IMR-90 (cell line): ENCODE measurements around the gene ADM. TPM values are rescaled to one million over a fixed set of nuclear protein-coding genes. Genes with fewer than 3 reads are reported as not detected.
"Not testable (repeated sequence)": the region's sequence is repeated elsewhere in the genome, so short reads cannot be mapped to it uniquely, and the experiment has no call there.

Experiments used
- ATAC-seq: fragments of 200-7000 bp; cut with Tn5 transposase; 2 replicates; pipeline ENCODE4 v1.9.1; 2020; ENCODE audit warnings: low read depth, mild to moderate bottlenecking, moderate library complexity
- BruUV-seq: library from RNA; stranded (reverse); fragments of 400-500 nt; replicated peaks from 2 replicates; lab custom pipeline; 2021; lab: Mats Ljungman, UMichigan
- CTCF ChIA-PET: fragments of 300-600 bp; formaldehyde crosslinking; extraction: SDS; loops from one replicate; lab custom pipeline; 2021; ENCODE audit warnings: antibody characterized with exemption; lab: Yijun Ruan, JAX
- POLR2A ChIA-PET: fragments of 300-600 bp; sonication (Branson Sonifier 250); formaldehyde crosslinking; loops from one replicate; lab custom pipeline; 2022; ENCODE audit warnings: antibody characterized with exemption; ENCODE audit not compliant: unreplicated experiment; lab: Charles Lee
- DNase-seq: peaks from one replicate; pipeline ENCODE4 v3.0.0; 2013
- H2AFZ ChIP-seq: replicated peaks from 2 replicates; pipeline ENCODE3; 2013; ENCODE audit warnings: low read length, mild to moderate bottlenecking; ENCODE audit not compliant: poor library complexity
- H2AK5ac ChIP-seq: 2 replicates; pipeline ENCODE4 v1.6.1; 2013; ENCODE audit warnings: low read depth, low read length, inconsistent platforms
- H2AK9ac ChIP-seq: replicated peaks from 2 replicates; pipeline ENCODE3; 2013; ENCODE audit warnings: mild to moderate bottlenecking, low read depth, low read length, moderate library complexity; ENCODE audit not compliant: poor library complexity
- H2BK120ac ChIP-seq: 2 replicates; pipeline ENCODE4 v1.6.1; 2013; ENCODE audit warnings: low read depth, low read length, inconsistent platforms
- H2BK15ac ChIP-seq: 3 replicates; pipeline ENCODE4 v1.6.1; 2013; ENCODE audit warnings: low read depth, low read length, inconsistent platforms
- H2BK20ac ChIP-seq: 2 replicates; pipeline ENCODE4 v1.6.1; 2013; ENCODE audit warnings: low read depth, mild to moderate bottlenecking, inconsistent platforms, low read length, moderate library complexity
- H2BK5ac ChIP-seq: 2 replicates; pipeline ENCODE4 v1.6.1; 2013; ENCODE audit warnings: mild to moderate bottlenecking, low read depth, low read length, inconsistent platforms; ENCODE audit not compliant: poor library complexity, severe bottlenecking
- H3K14ac ChIP-seq: replicated peaks from 2 replicates; pipeline ENCODE4 v1.6.1; 2013; ENCODE audit warnings: low read depth, low read length, inconsistent platforms
- H3K18ac ChIP-seq: 2 replicates; pipeline ENCODE4 v1.6.1; 2013; ENCODE audit warnings: low read depth, low read length, control low read depth
- H3K23ac ChIP-seq: 2 replicates; pipeline ENCODE4 v1.6.1; 2013; ENCODE audit warnings: low read depth, low read length, inconsistent platforms
- H3K27ac ChIP-seq: 2 replicates; pipeline ENCODE4 v1.5.1; 2013; ENCODE audit warnings: mild to moderate bottlenecking, control low read depth, low read length; ENCODE audit not compliant: insufficient read depth
- H3K27me3 ChIP-seq: 2 replicates; pipeline ENCODE4 v1.6.1; 2013; ENCODE audit warnings: low read length; ENCODE audit not compliant: control insufficient read depth, insufficient read depth
- H3K36me3 ChIP-seq: 2 replicates; pipeline ENCODE4 v1.6.1; 2013; ENCODE audit warnings: low read length, mixed read lengths; ENCODE audit not compliant: control insufficient read depth, insufficient read depth
- H3K4ac ChIP-seq: 2 replicates; pipeline ENCODE4 v1.6.1; 2013; ENCODE audit warnings: low read depth, low read length, inconsistent platforms
- H3K4me1 ChIP-seq: 2 replicates; pipeline ENCODE4 v1.6.1; 2013; ENCODE audit warnings: low read length, mixed read lengths; ENCODE audit not compliant: control insufficient read depth, insufficient read depth
- H3K4me2 ChIP-seq: 2 replicates; pipeline ENCODE4 v1.6.1; 2013; ENCODE audit warnings: low read depth, mild to moderate bottlenecking, control low read depth, low read length, moderate library complexity
- H3K4me3 ChIP-seq: 2 replicates; pipeline ENCODE4 v1.5.1; 2013; ENCODE audit warnings: low read depth, mild to moderate bottlenecking, control low read depth, low read length, moderate library complexity; ENCODE audit not compliant: insufficient read depth
- H3K56ac ChIP-seq: 2 replicates; pipeline ENCODE4 v1.6.1; 2013; ENCODE audit warnings: low read length, inconsistent platforms; ENCODE audit not compliant: insufficient read depth; ENCODE audit errors: extremely low read depth
- H3K79me1 ChIP-seq, 2 experiments: 2 replicates each; pipeline ENCODE4 v1.6.1; 2013; ENCODE audit warnings: low read length in 2 of 2, inconsistent platforms in 1 of 2, low read depth in 1 of 2
- H3K9ac ChIP-seq: 2 replicates; pipeline ENCODE4 v1.6.1; 2013; ENCODE audit warnings: low read depth, low read length, control low read depth
- H3K9me1 ChIP-seq: 2 replicates; pipeline ENCODE4 v1.6.1; 2013; ENCODE audit warnings: low read length, inconsistent platforms; ENCODE audit not compliant: insufficient read depth
- H3K9me3 ChIP-seq: 2 replicates; pipeline ENCODE4 v1.6.1; 2013; ENCODE audit warnings: low read length; ENCODE audit not compliant: control insufficient read depth, insufficient read depth
- H4K20me1 ChIP-seq: 2 replicates; pipeline ENCODE4 v1.6.1; 2013; ENCODE audit warnings: low read length, inconsistent platforms; ENCODE audit not compliant: insufficient read depth
- H4K5ac ChIP-seq: 2 replicates; pipeline ENCODE4 v1.6.1; 2013; ENCODE audit warnings: mild to moderate bottlenecking, low read depth, low read length, control low read depth
- H4K8ac ChIP-seq, 2 experiments: 2 replicates each; pipeline ENCODE4 v1.6.1; 2013; ENCODE audit warnings: low read depth in 2 of 2, low read length in 2 of 2, control low read depth in 1 of 2, inconsistent platforms in 1 of 2
- H4K91ac ChIP-seq: 2 replicates; pipeline ENCODE4 v1.6.1; 2013; ENCODE audit warnings: low read depth, low read length, inconsistent platforms; ENCODE audit not compliant: insufficient read depth
- CHD1 ChIP-seq: IDR thresholded peaks from 2 replicates; pipeline ENCODE4 v1.6.1; 2012; ENCODE audit warnings: low read depth, low read length, improper control_type of control experiment
- MAFK ChIP-seq: IDR thresholded peaks from 2 replicates; pipeline ENCODE4 v1.6.1; 2012; ENCODE audit warnings: low read depth, low read length, improper control_type of control experiment
- WGBS, 2 experiments: methylation state at CpG; one replicate each; pipeline versions ENCODE4 v1.1.5 to v1.1.7; 2013; ENCODE audit warnings: missing lambda C conversion rate in 2 of 2; ENCODE audit not compliant: insufficient read length in 1 of 2; ENCODE audit errors: extremely low coverage in 2 of 2; 5-methylcytosine and 5-hydroxymethylcytosine counted together
- dilution Hi-C: fragments of 300-500 bp; cut with HindIII; formaldehyde crosslinking; loops from one replicate; pipeline ENCODE4 v1.14.3; 2018; ENCODE audit warnings: low sequenced_read_pairs; ENCODE audit not compliant: unreplicated experiment
- in situ Hi-C: fragments of 300-500 bp; cut with MboI; formaldehyde crosslinking; loops from 3 replicates; pipeline ENCODE4 v1.14.3; 2019; ENCODE audit warnings: low sequenced_read_pairs, inconsistent platforms, mixed read lengths
- intact Hi-C: fragments of 100-400 bp; cut with micrococcal nuclease; formaldehyde crosslinking; loops from 2 replicates; pipeline ENCODE4 v1.10.0; 2022
- polyA plus RNA-seq, 3 experiments: library from polyadenylated mRNA; depleted of rRNA; stranded (reverse); fragments of >200 nt; gene quantifications; 2 replicates each; pipeline ENCODE4 v1.2.3, GENCODE V29; 2012; ENCODE audit warnings: low replicate concordance in 1 of 3
- total RNA-seq: library from RNA; depleted of rRNA; stranded (reverse); fragments of >200 nt; gene quantifications from 2 replicates; pipeline ENCODE4 v1.2.3, GENCODE V29; 2012

The ADM gene
- total and polyA plus RNA-seq, 2 of the 4 experiments (the other 2 are of a cell fraction), result 357 to 559 TPM

DNA sequence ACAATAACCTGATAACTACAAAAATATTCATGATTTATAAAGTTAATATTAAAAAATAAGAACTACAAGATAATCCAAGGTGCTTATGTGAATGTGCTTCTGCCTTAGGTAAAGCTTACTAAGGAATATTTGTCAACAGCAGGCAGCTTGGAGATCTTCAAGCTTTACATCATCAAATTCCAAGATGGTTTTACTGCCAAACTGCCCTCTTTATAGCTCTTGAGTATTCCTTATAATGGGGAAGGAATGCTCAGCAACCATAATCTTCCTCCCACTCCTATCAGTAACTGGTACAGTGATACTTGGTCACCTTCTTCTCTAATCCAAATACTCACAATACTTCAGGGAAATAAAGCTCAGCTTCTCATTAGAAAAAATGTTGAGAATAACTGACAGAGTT lies 40.9 kb upstream of the ADM start:
- peaks cover 11% of the 10 kb centered on the region; the same call in 1 of the 2 replicates for H3K4me1 ChIP-seq
- no TSS peak for BruUV-seq
- no peak overlapping the region for H2AFZ ChIP-seq
- peak overlapping the region; percentile 82 for H2BK5ac ChIP-seq
- H4K5ac ChIP-seq, result no peak overlapping the region
- H3K14ac ChIP-seq, result no peak overlapping the region
- peak; percentile 85 for DNase-seq
- H3K36me3 ChIP-seq, result no peaks in the 10 kb centered on the region
- no peak overlapping the region for H3K4me2 ChIP-seq
- peaks cover 24 to 69% of the 10 kb centered on the region in 2 experiments for H3K79me1 ChIP-seq
- ChIA-PET CTCF (no interaction called here), POLR2A (interaction anchor here (0.6 kb wide), 1 partner anchor 28 kb away, joined by 4 read pairs; no protein-coding TSS in a partner anchor)
- no peak overlapping the region for H3K4ac ChIP-seq
- no peaks in the 10 kb centered on the region for H3K9me3 ChIP-seq
- no peak overlapping the region for H3K4me3 ChIP-seq
- H2BK20ac ChIP-seq, result 0 out of 2 replicates have a peak overlapping the region, but pooled peaks have one; percentile 8
- peaks cover 12% of the 10 kb centered on the region for H3K9me1 ChIP-seq
- in situ Hi-C loops (no loop called here), intact Hi-C loops (no loop called here), dilution Hi-C loops (no loop called here)
- no peaks in the 10 kb centered on the region for H3K27me3 ChIP-seq
- H2AK9ac ChIP-seq, result no peak overlapping the region
- no peak overlapping the region for H3K9ac ChIP-seq
- no peak overlapping the region for H3K56ac ChIP-seq
- H2BK15ac ChIP-seq, result no peak overlapping the region
- no peak for TF ChIP-seq CHD1
- peak; percentile 32; the same call in 1 of the 2 replicates for TF ChIP-seq MAFK
- no peak overlapping the region for H3K23ac ChIP-seq
- no peak overlapping the region for H4K91ac ChIP-seq
- no peak overlapping the region for H3K18ac ChIP-seq
- ATAC-seq, result peak; percentile 68
- no peak overlapping the region for H3K27ac ChIP-seq
- H4K8ac ChIP-seq, result no peak overlapping the region
- peak overlapping the region; percentile 44; the same call in 1 of the 2 replicates for H2BK120ac ChIP-seq
- no peaks in the 10 kb centered on the region for H4K20me1 ChIP-seq
- no peak overlapping the region for H2AK5ac ChIP-seq

DNA sequence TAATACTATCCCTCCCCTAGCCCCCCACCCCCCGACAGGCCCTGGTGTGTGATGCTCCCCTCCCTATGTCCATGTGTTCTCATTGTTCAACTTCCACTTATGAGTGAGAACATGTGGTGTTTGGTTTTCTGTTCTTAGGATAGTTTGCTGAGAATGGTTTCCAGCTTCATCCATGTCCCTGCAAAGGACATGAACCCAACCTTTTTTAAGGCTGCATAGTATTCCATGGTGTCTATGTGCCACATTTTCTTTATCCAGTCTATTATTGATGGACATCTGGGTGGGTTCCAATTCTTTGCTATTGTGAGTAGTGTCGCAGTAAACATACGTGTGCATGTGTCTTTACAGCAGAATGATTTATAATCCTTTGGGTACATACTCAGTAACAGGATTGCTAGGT lies 40.2 kb upstream of the ADM start:
- CTCF ChIA-PET, intact Hi-C loops, H4K5ac ChIP-seq, H3K56ac ChIP-seq, H3K27me3 ChIP-seq, H3K4me2 ChIP-seq, H3K4me3 ChIP-seq, H3K9ac ChIP-seq, H3K14ac ChIP-seq, dilution Hi-C loops, H3K23ac ChIP-seq, H2BK20ac ChIP-seq, ATAC-seq, H3K9me3 ChIP-seq, H3K4ac ChIP-seq, H3K18ac ChIP-seq, H3K36me3 ChIP-seq, H2BK5ac ChIP-seq, H3K27ac ChIP-seq, H2AK5ac ChIP-seq, H4K91ac ChIP-seq, DNase-seq, in situ Hi-C loops, H2BK120ac ChIP-seq, H4K20me1 ChIP-seq, H2BK15ac ChIP-seq, BruUV-seq, H4K8ac ChIP-seq, H2AFZ ChIP-seq, H2AK9ac ChIP-seq, POLR2A ChIA-PET: not testable (repeated sequence)
- peaks cover 12% of the 10 kb centered on the region for H3K9me1 ChIP-seq
- H3K79me1 ChIP-seq, result peaks cover 24 to 74% of the 10 kb centered on the region in 2 experiments
- peaks cover 11% of the 10 kb centered on the region; the same call in 1 of the 2 replicates for H3K4me1 ChIP-seq
- no CpG with 5 or more reads among the region's 3 CpGs for WGBS, 2 experiments
